Astrocyte (in vitro differentiated cells and primary cell): ENCODE measurements around the gene NPTXR.

Source experiments
- EZH2 ChIP-seq: IDR thresholded peaks from 2 replicates; pipeline ENCODE4 v1.6.1; 2012; ENCODE audit warnings: mild to moderate bottlenecking, low read length, inconsistent platforms; ENCODE audit not compliant: insufficient read depth
- TF ChIP-seq, protein P1 (sequence below): IDR thresholded peaks from 2 replicates; pipeline ENCODE4 v1.5.1; 2011; ENCODE audit warnings: low read depth, mild to moderate bottlenecking, inconsistent platforms, low read length, moderate library complexity; ENCODE audit not compliant: insufficient read depth

DNA sequence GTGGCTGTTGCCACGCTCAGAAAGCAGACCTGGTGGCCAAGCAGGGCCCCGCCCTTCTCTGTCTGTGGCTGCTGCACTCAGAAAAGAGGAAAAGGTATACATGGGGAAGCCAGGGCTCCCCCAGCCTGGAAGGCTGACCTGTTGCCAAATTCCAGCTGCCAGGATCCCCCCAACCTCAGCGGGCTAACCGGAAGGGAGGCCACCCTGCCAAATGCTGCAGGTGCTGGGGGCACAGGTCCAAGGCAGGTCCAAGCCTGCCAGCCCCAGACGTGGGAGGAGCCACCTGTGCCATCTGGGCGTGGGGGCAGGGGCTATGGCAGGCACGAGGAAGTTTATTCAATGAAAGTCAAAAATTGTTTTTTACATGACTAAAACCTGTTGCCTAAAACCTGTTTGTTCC lies 2.6 kb downstream of the NPTXR start:
- TF ChIP-seq, protein P1, sequence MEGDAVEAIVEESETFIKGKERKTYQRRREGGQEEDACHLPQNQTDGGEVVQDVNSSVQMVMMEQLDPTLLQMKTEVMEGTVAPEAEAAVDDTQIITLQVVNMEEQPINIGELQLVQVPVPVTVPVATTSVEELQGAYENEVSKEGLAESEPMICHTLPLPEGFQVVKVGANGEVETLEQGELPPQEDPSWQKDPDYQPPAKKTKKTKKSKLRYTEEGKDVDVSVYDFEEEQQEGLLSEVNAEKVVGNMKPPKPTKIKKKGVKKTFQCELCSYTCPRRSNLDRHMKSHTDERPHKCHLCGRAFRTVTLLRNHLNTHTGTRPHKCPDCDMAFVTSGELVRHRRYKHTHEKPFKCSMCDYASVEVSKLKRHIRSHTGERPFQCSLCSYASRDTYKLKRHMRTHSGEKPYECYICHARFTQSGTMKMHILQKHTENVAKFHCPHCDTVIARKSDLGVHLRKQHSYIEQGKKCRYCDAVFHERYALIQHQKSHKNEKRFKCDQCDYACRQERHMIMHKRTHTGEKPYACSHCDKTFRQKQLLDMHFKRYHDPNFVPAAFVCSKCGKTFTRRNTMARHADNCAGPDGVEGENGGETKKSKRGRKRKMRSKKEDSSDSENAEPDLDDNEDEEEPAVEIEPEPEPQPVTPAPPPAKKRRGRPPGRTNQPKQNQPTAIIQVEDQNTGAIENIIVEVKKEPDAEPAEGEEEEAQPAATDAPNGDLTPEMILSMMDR, result no peak
- no peak for TF ChIP-seq EZH2
